HepG2 (cell line): Measurements from ENCODE around the gene CEP89. TPM values are rescaled to one million over a fixed set of nuclear protein-coding genes. Genes with fewer than 3 reads are reported as not detected.

Experiments
- ATAC-seq: fragments of 200-7000 bp; cut with Tn5 transposase; 3 replicates; pipeline ENCODE4 v1.9.1; 2020; ENCODE audit warnings: mild to moderate bottlenecking, moderate library complexity
- BruUV-seq: library from RNA; stranded (reverse); fragments of 400-500 nt; replicated peaks from 2 replicates; lab custom pipeline; 2021; lab: Mats Ljungman, UMichigan
- CTCF ChIA-PET: fragments of 300-600 bp; formaldehyde crosslinking; extraction: SDS; loops from one replicate; lab custom pipeline; 2021; ENCODE audit warnings: low total read pairs, inconsistent platforms, low intra/inter-chr PET ratio; lab: Yijun Ruan, JAX
- POLR2A ChIA-PET: fragments of 350-600 bp; sonication (Branson Sonifier 250); formaldehyde crosslinking; loops from one replicate; lab custom pipeline; 2020; ENCODE audit warnings: antibody characterized with exemption, inconsistent platforms; lab: Yijun Ruan, JAX
- DNase-seq: peaks from one replicate; pipeline ENCODE4 v3.0.0-alpha.2; 2015; ENCODE audit warnings: low spot score
- FAIRE-seq: peaks from 3 replicates; lab custom pipeline; 2011; peaks lifted over from hg19 to GRCh38; lab: Jason Lieb, UNC
- H2AFZ ChIP-seq: one replicate; pipeline ENCODE4 v1.6.1; 2011; ENCODE audit warnings: low read length, inconsistent platforms
- H3K27ac ChIP-seq: fragments of 300-600 bp; 3 replicates; pipeline ENCODE4 v1.8.0; 2011; ENCODE audit warnings: mixed run types, mild to moderate bottlenecking, mixed read lengths, low read length, inconsistent platforms; ENCODE audit not compliant: insufficient read depth; ENCODE audit errors: extremely low read length
- H3K27me3 ChIP-seq, 2 experiments: fragments of 200-600 bp in 1 of 2; 2 replicates in 1 of 2; 3 replicates in 1 of 2; pipeline versions ENCODE4 v1.6.0 to v1.8.0; 2011; ENCODE audit warnings: low read length in 2 of 2, mild to moderate bottlenecking in 2 of 2, moderate library complexity in 2 of 2, inconsistent platforms in 1 of 2; ENCODE audit not compliant: insufficient read depth in 2 of 2, control insufficient read depth in 1 of 2
- H3K36me3 ChIP-seq, 2 experiments: fragments of 200-600 bp in 1 of 2; replicated peaks in 1 of 2; 2 replicates in 1 of 2; 3 replicates in 1 of 2; pipeline versions ENCODE4 v1.5.1 to v1.8.0; 2011; ENCODE audit warnings: low read length in 2 of 2, inconsistent platforms in 1 of 2; ENCODE audit not compliant: insufficient read depth in 2 of 2, control insufficient read depth in 1 of 2
- H3K4me1 ChIP-seq: 2 replicates; pipeline ENCODE4 v1.5.1; 2012; ENCODE audit warnings: low read length, inconsistent platforms; ENCODE audit not compliant: insufficient read depth
- H3K4me2 ChIP-seq: 2 replicates; pipeline ENCODE4 v1.6.0; 2011; ENCODE audit warnings: low read depth, low read length, inconsistent platforms
- H3K4me3 ChIP-seq, 3 experiments: fragments of 200-600 bp in 1 of 3; sonication (generic), shearing (Covaris generic) in 1 of 3; replicated peaks in 1 of 3; 2 replicates each; pipeline ENCODE4 v1.5.1; 2011 to 2016; ENCODE audit warnings: low read length in 3 of 3, inconsistent platforms in 2 of 3, low read depth in 2 of 3, mild to moderate bottlenecking in 2 of 3, control low read depth in 1 of 3, mixed read lengths in 1 of 3; ENCODE audit not compliant: insufficient read depth in 1 of 3
- H3K79me2 ChIP-seq: one replicate; pipeline ENCODE4 v1.6.1; 2011; ENCODE audit warnings: low read length, inconsistent platforms; ENCODE audit not compliant: insufficient read depth
- H3K9ac ChIP-seq: 2 replicates; pipeline ENCODE4 v1.6.0; 2011; ENCODE audit warnings: mild to moderate bottlenecking, low read depth, low read length, inconsistent platforms; ENCODE audit not compliant: insufficient read depth
- H3K9me3 ChIP-seq: 2 replicates; pipeline ENCODE4 v1.5.1; 2012; ENCODE audit warnings: mild to moderate bottlenecking, low read length
- H4K20me1 ChIP-seq: 2 replicates; pipeline ENCODE4 v1.6.0; 2011; ENCODE audit warnings: inconsistent platforms, mild to moderate bottlenecking, low read length, moderate library complexity; ENCODE audit not compliant: insufficient read depth
- ASH2L ChIP-seq: fragments of 300-600, 200-600 bp; sonication (generic); IDR thresholded peaks from 2 replicates; pipeline ENCODE4 v1.7.0; 2017; ENCODE audit warnings: low read depth, mild to moderate bottlenecking, moderate library complexity, mixed read lengths, low read length; ENCODE audit not compliant: insufficient read length
- BRCA1 ChIP-seq: sonication (generic); formaldehyde crosslinking; IDR thresholded peaks from 2 replicates; pipeline ENCODE4 v1.4.0; 2020; ENCODE audit warnings: missing genetic modification reagents
- CEBPG ChIP-seq: IDR thresholded peaks from 2 replicates; pipeline ENCODE4 v1.6.1; 2016
- HNRNPL ChIP-seq: fragments of 200-400 bp; formaldehyde crosslinking; IDR thresholded peaks from 2 replicates; pipeline ENCODE4 v1.6.1; 2017; ENCODE audit warnings: mild to moderate bottlenecking, low read depth, low read length
- KDM2A ChIP-seq: sonication (generic); formaldehyde crosslinking; IDR thresholded peaks from 2 replicates; pipeline ENCODE4 v1.4.0; 2020; ENCODE audit warnings: low read depth, missing genetic modification reagents, borderline replicate concordance
- KDM3A ChIP-seq: IDR thresholded peaks from 2 replicates; pipeline ENCODE4 v1.6.1; 2018; ENCODE audit warnings: low read depth, missing compliant biosample characterization
- KMT2B ChIP-seq: IDR thresholded peaks from 2 replicates; pipeline ENCODE4 v1.6.1; 2016; ENCODE audit warnings: missing genetic modification reagents, missing compliant biosample characterization
- MTA3 ChIP-seq: sonication (generic); formaldehyde crosslinking; IDR thresholded peaks from 2 replicates; pipeline ENCODE4 v1.4.0; 2020; ENCODE audit warnings: missing genetic modification reagents
- NFRKB ChIP-seq: fragments of 450-650 bp; IDR thresholded peaks from 2 replicates; pipeline ENCODE4 v1.6.1; 2017
- POLR2AphosphoS5 ChIP-seq: IDR thresholded peaks from 2 replicates; pipeline ENCODE4 v1.6.1; 2012; ENCODE audit warnings: low read depth, low read length
- SAP130 ChIP-seq: IDR thresholded peaks from 2 replicates; pipeline ENCODE4 v1.6.1; 2016; ENCODE audit warnings: low read depth
- TBX3 ChIP-seq: fragments of 450-650 bp; IDR thresholded peaks from 2 replicates; pipeline ENCODE4 v1.6.1; 2017; ENCODE audit warnings: antibody characterized with exemption, mild to moderate bottlenecking, inconsistent platforms, borderline replicate concordance
- TP53 ChIP-seq: sonication (generic); formaldehyde crosslinking; conservative IDR thresholded peaks from 2 replicates; pipeline ENCODE4 v1.4.0; 2020; ENCODE audit warnings: missing genetic modification reagents
- ZFP90 ChIP-seq: sonication (generic); formaldehyde crosslinking; IDR thresholded peaks from 2 replicates; pipeline ENCODE4 v1.8.0; 2022; ENCODE audit warnings: missing genetic modification reagents, mild to moderate bottlenecking, inconsistent platforms, borderline replicate concordance
- ZNF138 ChIP-seq: sonication (generic); formaldehyde crosslinking; IDR thresholded peaks from 2 replicates; pipeline ENCODE4 v1.5.0; 2020; ENCODE audit warnings: mild to moderate bottlenecking, low read depth, missing genetic modification reagents
- ZNF468 ChIP-seq: sonication (generic); formaldehyde crosslinking; IDR thresholded peaks from 2 replicates; pipeline ENCODE4 v1.8.0; 2022; ENCODE audit warnings: mild to moderate bottlenecking, moderate library complexity, missing genetic modification reagents
- ZNF501 ChIP-seq: sonication (generic); formaldehyde crosslinking; IDR thresholded peaks from 2 replicates; pipeline ENCODE4 v1.5.1; 2020; ENCODE audit warnings: mild to moderate bottlenecking, moderate library complexity, missing genetic modification reagents
- ZNF563 ChIP-seq: sonication (generic); formaldehyde crosslinking; IDR thresholded peaks from 2 replicates; pipeline ENCODE4 v1.8.0; 2022; ENCODE audit warnings: mild to moderate bottlenecking, moderate library complexity, missing genetic modification reagents
- ZNF746 ChIP-seq: sonication (generic); formaldehyde crosslinking; IDR thresholded peaks from 2 replicates; pipeline ENCODE4 v1.8.0; 2022; ENCODE audit warnings: mild to moderate bottlenecking, missing genetic modification reagents
- ZSCAN30 ChIP-seq: sonication (generic); formaldehyde crosslinking; IDR thresholded peaks from 2 replicates; pipeline ENCODE4 v1.5.0; 2020; ENCODE audit warnings: mild to moderate bottlenecking, missing genetic modification reagents
- WGBS: methylation state at CpG from one replicate; pipeline ENCODE4 v1.1.6; 2017; ENCODE audit warnings: low lambda C conversion rate; 5-methylcytosine and 5-hydroxymethylcytosine counted together
- in situ Hi-C: cut with HindIII; loops from 2 replicates; pipeline ENCODE4 v1.10.0; 2017; ENCODE audit warnings: low pct_unique_long_range_greater_than_20kb; ENCODE audit not compliant: extremely low pct_ligation_motif_present
- intact Hi-C: fragments of 100-400 bp; cut with micrococcal nuclease; formaldehyde crosslinking; loops from one replicate; pipeline ENCODE4 v1.10.0; 2022; ENCODE audit not compliant: unreplicated experiment
- polyA plus RNA-seq, 8 experiments: library from polyadenylated mRNA; depleted of rRNA in 3 of 8; stranded (reverse) in 7 of 8; unstranded in 1 of 8; fragments of >200 nt; fragmentation: Illumina TruSeq in 4 of 8; extraction: Trizol in 4 of 8; gene quantifications; 2 replicates each; pipeline versions ENCODE4 v1.2.1 to v1.2.3, GENCODE V29; 2011 to 2016; ENCODE audit warnings: low read depth in 4 of 8, missing spikeins in 1 of 8, mixed read lengths in 1 of 8; ENCODE audit not compliant: insufficient read depth in 1 of 8
- total RNA-seq, 5 experiments: library from RNA; depleted of rRNA; stranded (reverse); fragments of >200 nt; fragmentation: Illumina TruSeq; extraction: Trizol; gene quantifications; 2 replicates each; pipeline ENCODE4 v1.2.3, GENCODE V29; 2016; ENCODE audit warnings: low read depth in 1 of 5
- TF ChIP-seq, protein P1 (sequence below): IDR thresholded peaks from 2 replicates; pipeline ENCODE4 v1.4.0; 2020; ENCODE audit warnings: mild to moderate bottlenecking, missing genetic modification reagents

Gene CEP89
- total and polyA plus RNA-seq, 2 of the 13 experiments (the other 11 are each of a cell fraction or from before 2014, with no cell fraction given), result 7.2 to 10.9 TPM

- no peak for TF ChIP-seq ZNF746 (CRISPR knock-in tag)
These were observed 107.9 kb downstream of the CEP89 start (continued) for GRCh38 chr19:32863841-32864240.

GRCh38 chr19:32863301-32863700 is 108.5 kb downstream of the CEP89 start:
- no peaks in the 10 kb centered on the region for H3K79me2 ChIP-seq
- no peak overlapping the region for H2AFZ ChIP-seq
- no TSS peak for BruUV-seq
- FAIRE-seq, result no peak
- H3K27me3 ChIP-seq, result no peaks in the 10 kb centered on the region
- TF ChIP-seq ZNF501 (CRISPR knock-in tag), result no peak
- TF ChIP-seq, protein P1, sequence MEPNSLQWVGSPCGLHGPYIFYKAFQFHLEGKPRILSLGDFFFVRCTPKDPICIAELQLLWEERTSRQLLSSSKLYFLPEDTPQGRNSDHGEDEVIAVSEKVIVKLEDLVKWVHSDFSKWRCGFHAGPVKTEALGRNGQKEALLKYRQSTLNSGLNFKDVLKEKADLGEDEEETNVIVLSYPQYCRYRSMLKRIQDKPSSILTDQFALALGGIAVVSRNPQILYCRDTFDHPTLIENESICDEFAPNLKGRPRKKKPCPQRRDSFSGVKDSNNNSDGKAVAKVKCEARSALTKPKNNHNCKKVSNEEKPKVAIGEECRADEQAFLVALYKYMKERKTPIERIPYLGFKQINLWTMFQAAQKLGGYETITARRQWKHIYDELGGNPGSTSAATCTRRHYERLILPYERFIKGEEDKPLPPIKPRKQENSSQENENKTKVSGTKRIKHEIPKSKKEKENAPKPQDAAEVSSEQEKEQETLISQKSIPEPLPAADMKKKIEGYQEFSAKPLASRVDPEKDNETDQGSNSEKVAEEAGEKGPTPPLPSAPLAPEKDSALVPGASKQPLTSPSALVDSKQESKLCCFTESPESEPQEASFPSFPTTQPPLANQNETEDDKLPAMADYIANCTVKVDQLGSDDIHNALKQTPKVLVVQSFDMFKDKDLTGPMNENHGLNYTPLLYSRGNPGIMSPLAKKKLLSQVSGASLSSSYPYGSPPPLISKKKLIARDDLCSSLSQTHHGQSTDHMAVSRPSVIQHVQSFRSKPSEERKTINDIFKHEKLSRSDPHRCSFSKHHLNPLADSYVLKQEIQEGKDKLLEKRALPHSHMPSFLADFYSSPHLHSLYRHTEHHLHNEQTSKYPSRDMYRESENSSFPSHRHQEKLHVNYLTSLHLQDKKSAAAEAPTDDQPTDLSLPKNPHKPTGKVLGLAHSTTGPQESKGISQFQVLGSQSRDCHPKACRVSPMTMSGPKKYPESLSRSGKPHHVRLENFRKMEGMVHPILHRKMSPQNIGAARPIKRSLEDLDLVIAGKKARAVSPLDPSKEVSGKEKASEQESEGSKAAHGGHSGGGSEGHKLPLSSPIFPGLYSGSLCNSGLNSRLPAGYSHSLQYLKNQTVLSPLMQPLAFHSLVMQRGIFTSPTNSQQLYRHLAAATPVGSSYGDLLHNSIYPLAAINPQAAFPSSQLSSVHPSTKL, result no peak
- no peak for TF ChIP-seq KMT2B (CRISPR knock-in tag)
- TF ChIP-seq CEBPG (CRISPR knock-in tag), result no peak
- no peak for TF ChIP-seq KDM3A (CRISPR knock-in tag)
- TF ChIP-seq TP53 (CRISPR knock-in tag), result no peak
- TF ChIP-seq NFRKB, result no peak
- no peak for TF ChIP-seq SAP130 (CRISPR knock-in tag)
- TF ChIP-seq HNRNPL, result no peak
- TF ChIP-seq ZNF563 (CRISPR knock-in tag), result no peak
- no peak for TF ChIP-seq ZSCAN30 (CRISPR knock-in tag)
- TF ChIP-seq POLR2AphosphoS5, result no peak
- TF ChIP-seq KDM2A (CRISPR knock-in tag), result no peak
- TF ChIP-seq ZNF138 (CRISPR knock-in tag), result no peak
- no peak for TF ChIP-seq ZFP90 (CRISPR knock-in tag)
- no peak for TF ChIP-seq BRCA1 (CRISPR knock-in tag)
- no peak for TF ChIP-seq TBX3
- no peak for TF ChIP-seq ASH2L
- no peak for TF ChIP-seq MTA3
- TF ChIP-seq ZNF468 (CRISPR knock-in tag), result no peak
- in situ Hi-C loops (no loop called here), intact Hi-C loops (no loop called here)
- ChIA-PET CTCF (no interaction called here), POLR2A (no interaction called here)
- no peaks in the 10 kb centered on the region for H3K9me3 ChIP-seq
- H3K27ac ChIP-seq, result no peak overlapping the region
- no peak for ATAC-seq
- 96% methylated on average over 8 of the region's 8 CpGs for WGBS
- H3K36me3 ChIP-seq, result peaks cover 3 to 6% of the 10 kb centered on the region in 2 experiments; a peak in 4 of 5 replicates
- H3K4me2 ChIP-seq, result no peak overlapping the region
- no peak overlapping the region for H3K4me3 ChIP-seq
- H4K20me1 ChIP-seq, result no peaks in the 10 kb centered on the region
- no peak for DNase-seq
- H3K4me1 ChIP-seq, result peaks cover 2% of the 10 kb centered on the region; the same call in 1 of the 2 replicates
- H3K9ac ChIP-seq, result no peak overlapping the region
